ENCODE data around the gene CDK9.

GRCh38 chr9:127818574-127818973 lies 32.7 kb downstream of the CDK9 start:
- no peak for TF ChIP-seq CTCF (IDR thresholded peaks at IDR 0.05)
- no peak for TF ChIP-seq POLR2AphosphoS5 (IDR thresholded peaks at IDR 0.05)

Measured in upper lobe of left lung (tissue), 4 donors.